B cell (primary cell): ENCODE data around the gene ZBED1. TPM values are rescaled to one million over a fixed set of nuclear protein-coding genes. Genes with fewer than 3 reads are reported as not detected.
"Not testable (repeated sequence)": the region's sequence is repeated elsewhere in the genome, so short reads cannot be mapped to it uniquely, and the experiment has no call there.

ENCODE experiments used
- ATAC-seq: fragments of 200-7000 bp; cut with Tn5 transposase; one replicate; pipeline ENCODE4 v1.10.0; 2021; ENCODE audit warnings: low read depth, mild to moderate bottlenecking, moderate number of reproducible peaks, moderate library complexity
- CTCF ChIA-PET: fragments of 350-600 bp; sonication (Branson Sonifier 250); formaldehyde crosslinking; loops from one replicate; lab custom pipeline; 2021; ENCODE audit warnings: antibody characterized with exemption, inconsistent platforms; lab: Charles Lee
- POLR2A ChIA-PET: fragments of 350-600 bp; sonication (Branson Sonifier 250); formaldehyde crosslinking; loops from one replicate; lab custom pipeline; 2021; ENCODE audit warnings: antibody characterized with exemption; lab: Charles Lee
- DNase-seq: peaks from one replicate; pipeline ENCODE4 v3.0.0; 2013
- H2AFZ ChIP-seq: 2 replicates; pipeline ENCODE4 v1.6.1; 2012; ENCODE audit warnings: mild to moderate bottlenecking, low read depth, low read length; ENCODE audit not compliant: insufficient read depth, poor library complexity, severe bottlenecking
- H3K27ac ChIP-seq, 2 donors: 1 replicate in 1 of 2; 2 replicates in 1 of 2; pipeline ENCODE4 v1.5.1; 2012 to 2013; ENCODE audit warnings: low read length in 2 of 2, mild to moderate bottlenecking in 2 of 2, moderate library complexity in 1 of 2
- H3K27me3 ChIP-seq, 4 experiments: fragments of 200-600 bp in 1 of 4; sonication (generic) in 1 of 4; replicated peaks in 1 of 4; 1 replicate in 2 of 4; 2 replicates in 2 of 4; pipeline versions ENCODE4 v1.6.1 to v1.7.0; 2013 to 2016; ENCODE audit warnings: low read length in 3 of 4, mild to moderate bottlenecking in 2 of 4, mixed read lengths in 1 of 4, moderate library complexity in 1 of 4; ENCODE audit not compliant: insufficient read depth in 4 of 4, control insufficient read depth in 3 of 4; ENCODE audit errors: control extremely low read depth in 1 of 4
- H3K36me3 ChIP-seq, 2 experiments: replicated peaks in 1 of 2; 1 replicate in 1 of 2; 2 replicates in 1 of 2; pipeline versions ENCODE4 v1.6.1 to v1.7.1; 2013; ENCODE audit warnings: low read length in 1 of 2; ENCODE audit not compliant: insufficient read depth in 2 of 2, control insufficient read depth in 1 of 2; ENCODE audit errors: control extremely low read depth in 1 of 2, extremely low read depth in 1 of 2
- H3K4me1 ChIP-seq, 2 donors: fragments of 200-600 bp in 1 of 2; sonication (generic) in 1 of 2; 1 replicate in 1 of 2; 2 replicates in 1 of 2; pipeline versions ENCODE4 v1.5.1 to v1.6.1; 2013 to 2017; ENCODE audit warnings: low read length in 2 of 2; ENCODE audit not compliant: control insufficient read depth in 2 of 2, insufficient read depth in 2 of 2
- H3K4me2 ChIP-seq: replicated peaks from 2 replicates; pipeline ENCODE3; 2012; ENCODE audit warnings: mild to moderate bottlenecking, low read depth, low read length; ENCODE audit not compliant: poor library complexity, severe bottlenecking
- H3K4me3 ChIP-seq, 5 experiments: fragments of 200-600 bp in 1 of 5; sonication (generic) in 1 of 5; 1 replicate in 3 of 5; 2 replicates in 2 of 5; pipeline versions ENCODE4 v1.5.1 to v1.7.0; 2011 to 2016; ENCODE audit warnings: low read length in 4 of 5, mild to moderate bottlenecking in 4 of 5, low read depth in 2 of 5, control low read depth in 1 of 5, moderate library complexity in 1 of 5; ENCODE audit not compliant: insufficient read depth in 1 of 5; ENCODE audit errors: control extremely low read depth in 1 of 5, extremely low read depth in 1 of 5
- H3K79me2 ChIP-seq: fragments of 200-600 bp; sonication (generic); one replicate; pipeline ENCODE4 v1.6.0; 2016; ENCODE audit warnings: low read length; ENCODE audit not compliant: control insufficient read depth, insufficient read depth
- H3K9ac ChIP-seq: fragments of 200-600 bp; sonication (generic); 2 replicates; pipeline ENCODE4 v1.6.1; 2017; ENCODE audit warnings: mild to moderate bottlenecking, low read length, moderate library complexity
- H3K9me3 ChIP-seq, 3 donors: one replicate each; pipeline versions ENCODE4 v1.6.1 to v1.7.1; 2013; ENCODE audit warnings: low read length in 2 of 3; ENCODE audit not compliant: control insufficient read depth in 2 of 3, insufficient read depth in 1 of 3; ENCODE audit errors: control extremely low read depth in 1 of 3
- H4K20me1 ChIP-seq: 2 replicates; pipeline ENCODE4 v1.6.0; 2012; ENCODE audit warnings: mild to moderate bottlenecking, low read length; ENCODE audit not compliant: insufficient read depth, control insufficient read depth, poor library complexity, severe bottlenecking
- H3K27ac Mint-ChIP-seq: one replicate; pipeline ENCODE4 v1.8.0; 2021; ENCODE audit warnings: mixed read lengths
- H3K27me3 Mint-ChIP-seq: one replicate; pipeline ENCODE4 v1.8.0; 2021; ENCODE audit warnings: mixed read lengths
- H3K4me1 Mint-ChIP-seq: one replicate; pipeline ENCODE4 v1.8.0; 2021; ENCODE audit warnings: mixed read lengths
- H3K4me3 Mint-ChIP-seq: one replicate; pipeline ENCODE4 v1.8.0; 2021; ENCODE audit warnings: mixed read lengths
- H3K9me3 Mint-ChIP-seq: one replicate; pipeline ENCODE4 v1.8.0; 2022; ENCODE audit warnings: mixed read lengths; ENCODE audit not compliant: insufficient read depth
- EZH2 ChIP-seq: IDR thresholded peaks from 2 replicates; pipeline ENCODE4 v1.6.1; 2012; ENCODE audit warnings: borderline replicate concordance, low read depth, mild to moderate bottlenecking, moderate library complexity, low read length; ENCODE audit not compliant: insufficient read depth, poor library complexity, severe bottlenecking
- WGBS: methylation state at CpG from one replicate; pipeline ENCODE4 v1.1.5; 2013; ENCODE audit warnings: missing lambda C conversion rate; ENCODE audit not compliant: insufficient coverage; 5-methylcytosine and 5-hydroxymethylcytosine counted together
- intact Hi-C: fragments of 100-400 bp; cut with micrococcal nuclease; formaldehyde crosslinking; loops from one replicate; pipeline ENCODE4 v1.10.0; 2022
- polyA plus RNA-seq: library from polyadenylated mRNA; depleted of rRNA; stranded (reverse); fragments of >200 nt; gene quantifications from 2 replicates; pipeline ENCODE4 v1.2.3, GENCODE V29; 2012
- total RNA-seq, 2 donors: library from RNA; stranded (reverse); fragments of 120-200 nt in 1 of 2; gene quantifications; 1 replicate in 1 of 2; 2 replicates in 1 of 2; pipeline versions ENCODE4 v1.2.3 to v1.2.4, GENCODE V29; 2013 to 2022
- TF ChIP-seq, protein P1 (sequence below): fragments of 200-600 bp; IDR thresholded peaks from one replicate; pipeline ENCODE4 v1.8.0; 2022; ENCODE audit warnings: antibody characterized with exemption, mild to moderate bottlenecking

Gene ZBED1
- total and polyA plus RNA-seq, 2 donors (not counting 1 experiment from before 2014, with no cell fraction given) = 20.3 to 44.7 TPM

DNA sequence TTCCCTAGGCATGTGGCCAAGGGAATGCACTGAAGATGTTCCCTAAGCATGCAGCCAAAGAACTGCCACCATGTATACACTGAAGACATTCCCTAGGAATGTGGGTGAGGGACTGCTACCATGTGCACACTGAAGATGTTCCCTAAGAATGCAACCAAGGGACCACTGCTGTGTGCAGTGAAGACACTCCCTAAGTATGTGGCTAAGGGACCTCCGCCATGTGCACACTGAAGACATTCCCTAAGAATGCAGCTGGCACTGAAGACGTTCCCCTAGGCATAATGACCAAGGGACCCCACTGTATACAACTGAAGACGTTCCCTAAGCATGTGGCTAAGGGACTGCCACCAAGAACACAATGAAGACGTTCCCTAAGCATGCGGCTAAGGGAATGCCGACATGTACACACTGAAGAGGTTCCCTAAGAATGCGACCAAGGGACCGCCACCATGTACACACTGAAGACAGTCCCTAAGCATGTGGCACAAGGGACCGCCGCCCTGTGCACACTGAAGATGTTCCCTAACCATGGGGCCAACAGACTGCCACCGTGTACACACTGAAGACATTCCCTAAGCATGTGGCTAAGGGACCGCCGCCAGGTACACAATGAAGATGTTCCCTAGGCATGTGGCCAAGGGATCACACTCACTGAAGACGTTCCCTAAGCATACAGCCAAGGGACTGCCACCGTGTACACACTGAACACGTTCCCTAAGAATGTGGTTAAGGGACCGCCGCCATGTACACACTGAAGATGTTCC, 25.6 kb downstream of the ZBED1 start:
- Histone ChIP-seq H3K27ac (no peak overlapping the region), H3K4me2 (no peak overlapping the region), H4K20me1 (peaks cover 45% of the 10 kb centered on the region), H3K4me3 (no peak overlapping the region), H3K27me3 (no peaks in the 10 kb centered on the region), H3K79me2 (peaks cover 73% of the 10 kb centered on the region), H2AFZ (no peak overlapping the region), H3K9ac (no peak overlapping the region), H3K4me1 (no peaks in the 10 kb centered on the region), H3K36me3 (no peaks in the 10 kb centered on the region), H3K9me3 (peaks cover 0 to 14% (median 4%) of the 10 kb centered on the region in 3 donors)
- Mint-ChIP-seq H3K27me3 (no peaks in the 10 kb centered on the region), H3K4me1 (peaks cover 10% of the 10 kb centered on the region), H3K27ac (no peak overlapping the region), H3K9me3 (peaks cover 3% of the 10 kb centered on the region), H3K4me3 (no peak overlapping the region)
- ChIA-PET POLR2A (no interaction called here), CTCF (no interaction called here)
- no peak for TF ChIP-seq EZH2
- TF ChIP-seq, protein P1, sequence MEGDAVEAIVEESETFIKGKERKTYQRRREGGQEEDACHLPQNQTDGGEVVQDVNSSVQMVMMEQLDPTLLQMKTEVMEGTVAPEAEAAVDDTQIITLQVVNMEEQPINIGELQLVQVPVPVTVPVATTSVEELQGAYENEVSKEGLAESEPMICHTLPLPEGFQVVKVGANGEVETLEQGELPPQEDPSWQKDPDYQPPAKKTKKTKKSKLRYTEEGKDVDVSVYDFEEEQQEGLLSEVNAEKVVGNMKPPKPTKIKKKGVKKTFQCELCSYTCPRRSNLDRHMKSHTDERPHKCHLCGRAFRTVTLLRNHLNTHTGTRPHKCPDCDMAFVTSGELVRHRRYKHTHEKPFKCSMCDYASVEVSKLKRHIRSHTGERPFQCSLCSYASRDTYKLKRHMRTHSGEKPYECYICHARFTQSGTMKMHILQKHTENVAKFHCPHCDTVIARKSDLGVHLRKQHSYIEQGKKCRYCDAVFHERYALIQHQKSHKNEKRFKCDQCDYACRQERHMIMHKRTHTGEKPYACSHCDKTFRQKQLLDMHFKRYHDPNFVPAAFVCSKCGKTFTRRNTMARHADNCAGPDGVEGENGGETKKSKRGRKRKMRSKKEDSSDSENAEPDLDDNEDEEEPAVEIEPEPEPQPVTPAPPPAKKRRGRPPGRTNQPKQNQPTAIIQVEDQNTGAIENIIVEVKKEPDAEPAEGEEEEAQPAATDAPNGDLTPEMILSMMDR = no peak
- DNase-seq (no peak), ATAC-seq (no peak)
- intact Hi-C loops = no loop called here
- 97% methylated on average over 18 of the region's 18 CpGs for WGBS

DNA sequence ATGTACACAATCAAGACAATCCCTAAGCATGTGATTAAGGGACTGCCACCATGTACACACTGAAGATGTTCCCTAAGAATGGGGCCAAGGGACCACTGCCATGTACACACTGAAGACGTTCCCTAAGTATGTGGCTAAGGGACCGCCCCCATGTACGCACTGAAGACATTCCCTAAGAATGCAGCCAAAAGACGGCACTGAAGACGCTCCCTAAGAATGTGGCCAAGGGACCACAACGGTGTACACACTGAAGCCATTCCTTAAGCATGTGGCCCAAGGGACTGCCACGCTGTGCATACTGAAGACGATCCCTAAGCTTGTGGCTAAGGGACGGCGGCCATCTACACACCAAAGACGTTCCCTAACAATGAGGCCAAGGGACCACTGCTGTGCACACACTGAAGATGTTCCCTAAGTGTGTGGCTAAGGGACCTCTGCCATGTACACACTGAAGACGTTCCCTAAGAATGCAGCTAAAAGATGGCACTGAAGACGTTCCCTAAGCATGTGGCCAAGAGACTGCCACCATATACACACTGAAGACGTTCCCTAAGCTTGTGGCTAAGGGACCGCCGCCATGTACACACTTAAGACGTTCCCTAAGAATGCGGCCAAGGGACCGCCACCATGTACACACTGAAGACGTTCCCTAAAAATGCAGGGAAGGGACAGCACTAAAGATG, 26.4 kb downstream of the ZBED1 start:
- no peaks in the 10 kb centered on the region for H3K36me3 ChIP-seq
- Mint-ChIP-seq H3K4me1 (peaks cover 10% of the 10 kb centered on the region), H3K27ac (no peak overlapping the region), H3K27me3 (no peaks in the 10 kb centered on the region), H3K9me3 (no peaks in the 10 kb centered on the region), H3K4me3 (no peak overlapping the region)
- no peaks in the 10 kb centered on the region for H3K4me1 ChIP-seq
- no peak overlapping the region for H2AFZ ChIP-seq
- H4K20me1 ChIP-seq = peaks cover 45% of the 10 kb centered on the region
- DNase-seq = no peak
- 98% methylated on average over 19 of the region's 20 CpGs for WGBS
- ChIA-PET CTCF (no interaction called here), POLR2A (no interaction called here)
- H3K79me2 ChIP-seq = peaks cover 74% of the 10 kb centered on the region
- ATAC-seq = no peak
- no peak overlapping the region for H3K27ac ChIP-seq
- TF ChIP-seq, protein P1 = no peak
- TF ChIP-seq EZH2 = no peak
- peaks cover 0 to 14% (median 3%) of the 10 kb centered on the region in 3 donors for H3K9me3 ChIP-seq
- H3K27me3 ChIP-seq = no peaks in the 10 kb centered on the region
- H3K4me2 ChIP-seq = no peak overlapping the region
- H3K9ac ChIP-seq = no peak overlapping the region
- intact Hi-C loops = no loop called here
- no peak overlapping the region for H3K4me3 ChIP-seq

DNA sequence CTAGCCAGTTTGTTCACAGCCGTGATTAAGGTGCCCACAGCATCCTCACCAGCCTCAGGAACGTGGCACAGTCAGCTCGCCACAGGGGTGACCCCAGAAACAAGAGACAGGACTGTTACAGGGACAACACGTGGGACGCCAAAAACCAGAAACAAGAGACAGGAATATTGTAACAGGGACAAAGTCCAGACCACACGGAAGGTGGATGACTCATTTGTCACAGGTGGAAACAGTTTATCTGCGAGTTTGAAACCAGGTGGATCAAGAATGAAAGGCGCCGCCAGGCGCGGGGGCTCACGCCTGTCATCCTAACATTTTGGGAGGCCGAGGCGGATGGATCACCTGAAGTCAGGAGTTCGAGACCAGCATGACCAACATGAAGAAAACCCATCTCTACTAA, 27.7 kb downstream of the ZBED1 start:
- H3K9ac ChIP-seq, H3K27ac ChIP-seq, H3K4me2 ChIP-seq, DNase-seq, H2AFZ ChIP-seq, ATAC-seq, H3K27me3 ChIP-seq, H3K27ac Mint-ChIP-seq, H3K4me1 ChIP-seq, H3K9me3 Mint-ChIP-seq, H3K36me3 ChIP-seq, H3K27me3 Mint-ChIP-seq, CTCF ChIA-PET, POLR2A ChIA-PET, intact Hi-C loops, H3K4me3 Mint-ChIP-seq, H3K4me3 ChIP-seq: not testable (repeated sequence)
- Histone ChIP-seq H3K79me2 (peaks cover 70% of the 10 kb centered on the region), H4K20me1 (peaks cover 48% of the 10 kb centered on the region), H3K9me3 (peaks cover 0 to 13% (median 3%) of the 10 kb centered on the region in 3 donors)
- WGBS = 91% methylated on average over 7 of the region's 15 CpGs
- H3K4me1 Mint-ChIP-seq = peaks cover 10% of the 10 kb centered on the region
